HL-60 (cell line): ENCODE results near the gene ZC3H10.

Experiments used
- CTCF ChIP-seq: IDR thresholded peaks from one replicate; pipeline ENCODE4 v1.5.1; 2011; ENCODE audit warnings: low read length, control low read depth, inconsistent platforms; ENCODE audit not compliant: insufficient read depth
- GABPA ChIP-seq: IDR thresholded peaks from 2 replicates; pipeline ENCODE4 v1.6.1; 2012; ENCODE audit warnings: low read depth
- POLR2AphosphoS5 ChIP-seq: IDR thresholded peaks from 2 replicates; pipeline ENCODE4 v1.6.1; 2012; ENCODE audit warnings: low read depth
- REST ChIP-seq: IDR thresholded peaks from 2 replicates; pipeline ENCODE4 v1.6.1; 2012; ENCODE audit warnings: low read depth; ENCODE audit not compliant: insufficient replicate concordance
- SPI1 ChIP-seq: IDR thresholded peaks from 2 replicates; pipeline ENCODE4 v1.6.1; 2012; ENCODE audit warnings: low read depth, mild to moderate bottlenecking, borderline replicate concordance

- TF ChIP-seq SPI1 (no peak), CTCF (no peak), REST (no peak), POLR2AphosphoS5 (no peak), GABPA (no peak)
Observed at GRCh38 chr12:56082967-56083366, 35.1 kb upstream of the ZC3H10 start.
